NCI-H69 (cell line): Measurements from ENCODE around the gene MTG1.
"Not testable (repeated sequence)": the region's sequence is repeated elsewhere in the genome, so short reads cannot be mapped to it uniquely, and the experiment has no call there.

ENCODE experiments used
- DNase-seq: peaks from one replicate; lab custom pipeline; 2025; lab: John Stamatoyannopoulos, UW

MTG1 gene

GRCh38 chr10:133466683-133467275 lies 72.8 kb downstream of the MTG1 start:
- no peak for DNase-seq

GRCh38 chr10:133467286-133467911 lies 73.4 kb downstream of the MTG1 start:
- DNase-seq = no peak

DNA sequence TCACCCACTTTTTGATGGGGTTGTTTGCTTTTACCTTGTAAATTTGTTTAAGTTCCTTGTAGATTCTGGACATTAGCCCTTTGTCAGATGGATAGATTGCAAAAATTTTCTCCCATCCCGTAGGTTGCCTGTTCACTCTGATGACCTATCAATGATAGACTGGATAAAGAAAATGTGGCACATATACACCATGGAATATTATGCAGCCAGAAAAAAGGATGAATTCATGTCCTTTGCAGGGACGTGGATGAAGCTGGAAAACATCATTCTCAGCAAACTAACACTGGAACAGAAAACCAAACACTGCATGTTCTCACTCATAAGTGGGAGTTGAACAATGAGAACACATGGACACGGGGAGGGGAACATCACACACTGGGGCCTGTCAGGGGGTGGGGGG lies 75.2 kb downstream of the MTG1 start:
- DNase-seq = not testable (repeated sequence)

DNA sequence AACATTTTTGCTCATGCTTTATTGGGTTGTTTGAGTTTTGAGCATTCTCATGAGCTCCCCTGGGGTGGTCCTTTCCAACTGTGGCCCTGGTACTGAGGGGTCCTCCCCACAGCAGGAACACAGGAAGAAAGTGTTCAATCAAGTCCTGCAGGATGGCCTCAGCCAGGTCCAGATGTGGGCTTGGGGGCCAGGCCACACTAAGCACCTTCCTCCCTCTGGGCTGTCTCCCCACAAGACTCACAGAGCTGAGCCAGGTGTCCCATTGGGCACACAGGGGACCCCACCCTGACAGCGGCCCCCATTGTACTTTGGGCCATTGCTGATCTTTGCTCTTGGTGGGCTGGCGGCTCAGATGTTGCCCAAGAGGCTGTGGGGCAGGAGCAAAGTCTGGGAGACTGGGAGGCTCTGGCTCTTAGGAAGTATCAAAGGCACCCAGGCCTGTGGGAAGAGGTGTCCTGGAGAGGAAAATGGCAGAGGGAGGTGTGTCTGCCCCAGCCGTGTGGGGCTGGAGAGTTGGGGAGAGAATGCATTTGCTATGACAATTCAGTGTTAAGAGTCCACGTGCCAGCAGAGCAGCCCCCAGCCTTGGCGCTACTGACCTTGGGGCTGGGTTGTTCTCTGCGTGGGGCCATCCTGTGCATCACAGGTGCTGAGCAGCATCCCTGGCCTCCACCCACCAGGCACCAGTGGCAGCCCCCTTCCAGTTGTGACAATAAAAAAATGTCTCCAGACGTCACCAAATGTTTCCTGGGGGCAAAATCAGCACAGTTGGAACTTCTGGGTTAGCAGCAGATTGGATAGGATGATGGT lies 77.5 kb downstream of the MTG1 start:
- DNase-seq = no peak
